HCT116 (cell line): ENCODE data around the gene FCRL2. TPM values are rescaled to one million over a fixed set of nuclear protein-coding genes. Genes with fewer than 3 reads are reported as not detected.

Source experiments
- ATAC-seq: fragments of 200-7000 bp; cut with Tn5 transposase; 2 replicates; pipeline ENCODE4 v1.9.1; 2020; ENCODE audit warnings: mild to moderate bottlenecking, moderate library complexity
- BruUV-seq: library from RNA; stranded (reverse); fragments of 400-500 nt; replicated peaks from 2 replicates; lab custom pipeline; 2021; lab: Mats Ljungman, UMichigan
- CTCF ChIA-PET: fragments of 300-600 bp; sonication (Branson Sonifier 250); formaldehyde crosslinking; loops from one replicate; lab custom pipeline; 2021; ENCODE audit warnings: antibody characterized with exemption; lab: Charles Lee
- POLR2A ChIA-PET: fragments of 300-600, 350-600 bp; sonication (Branson Sonifier 250); formaldehyde crosslinking; loops from one replicate; lab custom pipeline; 2021; ENCODE audit warnings: antibody characterized with exemption; lab: Charles Lee
- RAD21 ChIA-PET, 2 experiments: fragments of 300-600 bp; sonication (Branson Sonifier 250); formaldehyde crosslinking; loops; one replicate each; lab custom pipeline; 2023; ENCODE audit warnings: low total read pairs in 2 of 2; ENCODE audit not compliant: uncharacterized antibody in 2 of 2, unreplicated experiment in 2 of 2, low non-redundant PET in 1 of 2; lab: Charles Lee
- DNase-seq: peaks from one replicate; pipeline ENCODE4 v3.0.0-alpha.2; 2010; ENCODE audit warnings: low read depth, low spot score
- H2AFZ ChIP-seq: fragments of 200-600 bp; shearing (Covaris generic), sonication (generic); 2 replicates; pipeline ENCODE4 v1.6.1; 2017; ENCODE audit warnings: low read depth, mixed run types, mixed read lengths, antibody characterized with exemption, low read length; ENCODE audit not compliant: poor library complexity, severe bottlenecking
- H3K27ac ChIP-seq: 2 replicates; pipeline ENCODE4 v1.5.1; 2012; ENCODE audit warnings: low read depth, low read length
- H3K27me3 ChIP-seq: fragments of 200-600 bp; sonication (generic); 2 replicates; pipeline ENCODE4 v1.6.1; 2016; ENCODE audit warnings: mixed run types, low read length, mixed read lengths; ENCODE audit not compliant: insufficient read depth
- H3K36me3 ChIP-seq, 2 experiments: fragments of 200-500 bp in 1 of 2; fragments of 200-600 bp in 1 of 2; sonication (Bioruptor generic) in 1 of 2; sonication (generic) in 1 of 2; 2 replicates each; pipeline versions ENCODE4 v1.5.1 to v1.6.1; 2014 to 2016; ENCODE audit warnings: low read length in 2 of 2, inconsistent platforms in 1 of 2, mixed read lengths in 1 of 2, mixed run types in 1 of 2; ENCODE audit not compliant: insufficient read depth in 2 of 2, control insufficient read depth in 1 of 2
- H3K4me1 ChIP-seq, 2 experiments: fragments of 200-600 bp in 1 of 2; sonication (generic) in 1 of 2; 2 replicates each; pipeline versions ENCODE4 v1.5.1 to v1.6.1; 2012 to 2017; ENCODE audit warnings: low read length in 2 of 2, inconsistent platforms in 1 of 2, mild to moderate bottlenecking in 1 of 2, mixed read lengths in 1 of 2, mixed run types in 1 of 2, moderate library complexity in 1 of 2; ENCODE audit not compliant: insufficient read depth in 2 of 2, control insufficient read depth in 1 of 2
- H3K4me2 ChIP-seq: fragments of 200-600 bp; sonication (generic); 2 replicates; pipeline ENCODE4 v1.6.1; 2017; ENCODE audit warnings: mixed run types, low read length, mixed read lengths
- H3K4me3 ChIP-seq, 2 experiments: fragments of 200-600 bp in 1 of 2; sonication (generic) in 1 of 2; replicated peaks in 1 of 2; 2 replicates each; pipeline ENCODE4 v1.5.1; 2011 to 2016; ENCODE audit warnings: low read length in 2 of 2, control low read depth in 1 of 2, low read depth in 1 of 2, mild to moderate bottlenecking in 1 of 2, mixed read lengths in 1 of 2, mixed run types in 1 of 2
- H3K79me2 ChIP-seq: fragments of 200-600 bp; sonication (generic); 2 replicates; pipeline ENCODE4 v1.6.1; 2017; ENCODE audit warnings: mild to moderate bottlenecking, mixed run types, low read length, moderate library complexity, mixed read lengths; ENCODE audit not compliant: insufficient read depth
- H3K9ac ChIP-seq: fragments of 200-600 bp; sonication (generic); 2 replicates; pipeline ENCODE4 v1.6.1; 2016; ENCODE audit warnings: low read length, mixed read lengths
- H3K9me2 ChIP-seq: fragments of 200-600 bp; sonication (generic), shearing (Covaris generic); 2 replicates; pipeline ENCODE4 v1.6.1; 2017; ENCODE audit warnings: mixed run types, mild to moderate bottlenecking, moderate library complexity; ENCODE audit not compliant: insufficient read depth
- H3K9me3 ChIP-seq, 2 experiments: fragments of 200-500 bp in 1 of 2; fragments of 200-600 bp in 1 of 2; sonication (Bioruptor generic) in 1 of 2; sonication (generic) in 1 of 2; 2 replicates each; pipeline ENCODE4 v1.6.1; 2014 to 2017; ENCODE audit warnings: low read length in 2 of 2, mixed read lengths in 2 of 2, inconsistent platforms in 1 of 2, low read depth in 1 of 2, mild to moderate bottlenecking in 1 of 2, mixed run types in 1 of 2, moderate library complexity in 1 of 2; ENCODE audit not compliant: control insufficient read depth in 1 of 2, insufficient read depth in 1 of 2
- H4K20me1 ChIP-seq: fragments of 200-600 bp; sonication (generic), shearing (Covaris generic); 2 replicates; pipeline ENCODE4 v1.6.1; 2017; ENCODE audit warnings: mixed run types, mild to moderate bottlenecking, moderate library complexity; ENCODE audit not compliant: insufficient read depth
- CEBPB ChIP-seq: IDR thresholded peaks from 2 replicates; pipeline ENCODE4 v1.6.1; 2012; ENCODE audit warnings: low read depth
- EGR1 ChIP-seq: IDR thresholded peaks from 2 replicates; pipeline ENCODE4 v1.6.1; 2012; ENCODE audit warnings: low read depth
- ELF1 ChIP-seq: IDR thresholded peaks from 2 replicates; pipeline ENCODE4 v1.6.1; 2012; ENCODE audit warnings: low read depth, borderline replicate concordance
- EZH2phosphoT487 ChIP-seq: fragments of 200-600 bp; IDR thresholded peaks from 2 replicates; pipeline ENCODE4 v1.6.1; 2018; ENCODE audit warnings: antibody characterized with exemption, borderline replicate concordance
- FOSL1 ChIP-seq: IDR thresholded peaks from 2 replicates; pipeline ENCODE4 v1.6.1; 2012; ENCODE audit warnings: low read depth
- JUND ChIP-seq: IDR thresholded peaks from 2 replicates; pipeline ENCODE4 v1.6.1; 2012
- POLR2A ChIP-seq: IDR thresholded peaks from 2 replicates; pipeline ENCODE4 v1.7.0; 2011; ENCODE audit warnings: borderline replicate concordance; ENCODE audit not compliant: insufficient read depth, insufficient read length; ENCODE audit errors: extremely low read depth
- POLR2AphosphoS5 ChIP-seq: IDR thresholded peaks from 2 replicates; pipeline ENCODE4 v1.6.1; 2011; ENCODE audit warnings: mild to moderate bottlenecking, low read depth, low read length, moderate library complexity
- RAD21 ChIP-seq: IDR thresholded peaks from 2 replicates; pipeline ENCODE4 v1.6.1; 2012; ENCODE audit warnings: low read depth, mild to moderate bottlenecking
- SIN3A ChIP-seq: IDR thresholded peaks from 2 replicates; pipeline ENCODE4 v1.6.1; 2012; ENCODE audit warnings: low read depth
- SP1 ChIP-seq: IDR thresholded peaks from 2 replicates; pipeline ENCODE4 v1.6.1; 2012; ENCODE audit warnings: low read depth
- YY1 ChIP-seq: IDR thresholded peaks from 2 replicates; pipeline ENCODE4 v1.6.1; 2011; ENCODE audit warnings: low read length, low read depth, moderate library complexity, mild to moderate bottlenecking; ENCODE audit not compliant: insufficient replicate concordance; ENCODE audit errors: extremely low read depth
- ZFX ChIP-seq: fragments of 450-650 bp; IDR thresholded peaks from 2 replicates; pipeline ENCODE4 v1.6.1; 2017
- ZNF274 ChIP-seq: fragments of 200-500 bp; sonication (Bioruptor generic); IDR thresholded peaks from 2 replicates; pipeline ENCODE4 v1.6.1; 2014; ENCODE audit warnings: mild to moderate bottlenecking, low read depth, low read length, inconsistent platforms
- intact Hi-C: fragments of 100-400 bp; cut with micrococcal nuclease; formaldehyde crosslinking; loops from 2 replicates; pipeline ENCODE4 v1.10.0; 2022
- total RNA-seq: library from RNA; stranded (reverse); gene quantifications from one replicate; pipeline ENCODE4 v1.2.1, GENCODE V29; 2021; ENCODE audit not compliant: unreplicated experiment
- TF ChIP-seq, protein P1 (sequence below): IDR thresholded peaks from 2 replicates; pipeline ENCODE4 v1.6.1; 2012; ENCODE audit warnings: low read depth
- TF ChIP-seq, protein P2 (sequence below): IDR thresholded peaks from 2 replicates; pipeline ENCODE4 v1.6.1; 2012
- TF ChIP-seq, protein P3 (sequence below), 3 experiments: fragments of 200-600 bp in 1 of 3; sonication (generic) in 1 of 3; IDR thresholded peaks in 2 of 3; conservative IDR thresholded peaks in 1 of 3; 2 replicates each; pipeline ENCODE4 v1.5.1; 2012 to 2017; ENCODE audit warnings: low read depth in 2 of 3, low read length in 2 of 3, antibody characterized with exemption in 1 of 3, borderline replicate concordance in 1 of 3, control low read depth in 1 of 3, mild to moderate bottlenecking in 1 of 3, mixed read lengths in 1 of 3, mixed run types in 1 of 3, moderate library complexity in 1 of 3; ENCODE audit not compliant: insufficient read depth in 1 of 3
- TF ChIP-seq, protein P4 (sequence below): IDR thresholded peaks from 2 replicates; pipeline ENCODE4 v1.6.1; 2012
- TF ChIP-seq, protein P5 (sequence below): IDR thresholded peaks from 2 replicates; pipeline ENCODE4 v1.6.1; 2011; ENCODE audit warnings: mild to moderate bottlenecking, low read length, moderate library complexity; ENCODE audit not compliant: insufficient replicate concordance; ENCODE audit errors: extremely low read depth

FCRL2 gene
- total RNA-seq, 1 experiment from 2014 or later, result not detected

DNA sequence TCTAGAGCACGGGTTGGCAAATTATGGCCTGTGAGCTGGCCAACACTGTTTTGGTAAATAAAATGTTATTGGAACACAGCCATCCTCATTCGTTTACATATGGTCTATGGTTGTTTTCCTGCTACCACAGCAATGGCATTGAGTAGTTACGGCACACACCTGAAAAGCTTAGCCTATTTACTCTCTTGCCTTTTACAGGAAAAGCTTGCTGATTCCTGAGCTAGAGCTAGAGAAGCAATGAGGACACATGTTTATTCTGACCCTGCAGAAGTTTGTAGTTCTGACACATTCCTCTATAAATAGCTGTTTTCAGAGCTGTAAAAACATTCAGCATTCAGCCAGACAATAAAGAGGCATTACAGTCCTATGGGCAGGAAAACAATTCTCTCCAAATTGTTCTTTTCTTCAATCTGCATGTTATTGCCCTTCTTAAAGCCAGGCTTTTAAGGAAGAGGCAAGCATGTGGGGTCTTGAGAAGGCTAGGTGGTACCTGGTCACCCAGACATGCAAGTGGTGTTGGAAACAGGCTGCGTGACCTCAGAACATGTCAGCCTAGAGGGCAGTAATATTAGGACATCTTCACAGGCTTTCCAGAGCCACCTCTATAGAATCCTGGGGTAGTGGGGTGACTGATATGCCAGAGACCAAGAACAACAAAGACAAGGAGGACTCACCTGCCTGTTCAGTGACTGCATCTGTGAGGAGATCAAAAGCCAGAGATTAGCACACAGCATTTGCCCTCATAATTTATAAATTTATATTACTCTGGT, 1.6 kb downstream of the FCRL2 start:
- H3K9ac ChIP-seq, result no peak overlapping the region
- peaks cover 17% of the 10 kb centered on the region for H3K27me3 ChIP-seq
- H3K4me2 ChIP-seq, result no peak overlapping the region
- no peaks in the 10 kb centered on the region for H3K36me3 ChIP-seq
- POLR2A ChIA-PET, result no interaction called here
- RAD21 ChIA-PET, result no interaction called here
- H3K4me1 ChIP-seq, result no peaks in the 10 kb centered on the region
- BruUV-seq, result no TSS peak
- no peaks in the 10 kb centered on the region for H3K79me2 ChIP-seq
- H3K4me3 ChIP-seq, result no peak overlapping the region
- H3K9me3 ChIP-seq, result no peaks in the 10 kb centered on the region
- TF ChIP-seq, protein P1, sequence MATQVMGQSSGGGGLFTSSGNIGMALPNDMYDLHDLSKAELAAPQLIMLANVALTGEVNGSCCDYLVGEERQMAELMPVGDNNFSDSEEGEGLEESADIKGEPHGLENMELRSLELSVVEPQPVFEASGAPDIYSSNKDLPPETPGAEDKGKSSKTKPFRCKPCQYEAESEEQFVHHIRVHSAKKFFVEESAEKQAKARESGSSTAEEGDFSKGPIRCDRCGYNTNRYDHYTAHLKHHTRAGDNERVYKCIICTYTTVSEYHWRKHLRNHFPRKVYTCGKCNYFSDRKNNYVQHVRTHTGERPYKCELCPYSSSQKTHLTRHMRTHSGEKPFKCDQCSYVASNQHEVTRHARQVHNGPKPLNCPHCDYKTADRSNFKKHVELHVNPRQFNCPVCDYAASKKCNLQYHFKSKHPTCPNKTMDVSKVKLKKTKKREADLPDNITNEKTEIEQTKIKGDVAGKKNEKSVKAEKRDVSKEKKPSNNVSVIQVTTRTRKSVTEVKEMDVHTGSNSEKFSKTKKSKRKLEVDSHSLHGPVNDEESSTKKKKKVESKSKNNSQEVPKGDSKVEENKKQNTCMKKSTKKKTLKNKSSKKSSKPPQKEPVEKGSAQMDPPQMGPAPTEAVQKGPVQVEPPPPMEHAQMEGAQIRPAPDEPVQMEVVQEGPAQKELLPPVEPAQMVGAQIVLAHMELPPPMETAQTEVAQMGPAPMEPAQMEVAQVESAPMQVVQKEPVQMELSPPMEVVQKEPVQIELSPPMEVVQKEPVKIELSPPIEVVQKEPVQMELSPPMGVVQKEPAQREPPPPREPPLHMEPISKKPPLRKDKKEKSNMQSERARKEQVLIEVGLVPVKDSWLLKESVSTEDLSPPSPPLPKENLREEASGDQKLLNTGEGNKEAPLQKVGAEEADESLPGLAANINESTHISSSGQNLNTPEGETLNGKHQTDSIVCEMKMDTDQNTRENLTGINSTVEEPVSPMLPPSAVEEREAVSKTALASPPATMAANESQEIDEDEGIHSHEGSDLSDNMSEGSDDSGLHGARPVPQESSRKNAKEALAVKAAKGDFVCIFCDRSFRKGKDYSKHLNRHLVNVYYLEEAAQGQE, result no peak
- TF ChIP-seq POLR2AphosphoS5 (no peak), EGR1 (no peak), JUND (no peak), SP1 (no peak), CEBPB (no peak), ELF1 (no peak), ZNF274 (no peak), FOSL1 (no peak), EZH2phosphoT487 (no peak), YY1 (no peak), ZFX (no peak), POLR2A (no peak), SIN3A (no peak), RAD21 (no peak)
- TF ChIP-seq, protein P2, sequence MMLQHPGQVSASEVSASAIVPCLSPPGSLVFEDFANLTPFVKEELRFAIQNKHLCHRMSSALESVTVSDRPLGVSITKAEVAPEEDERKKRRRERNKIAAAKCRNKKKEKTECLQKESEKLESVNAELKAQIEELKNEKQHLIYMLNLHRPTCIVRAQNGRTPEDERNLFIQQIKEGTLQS, result no peak
- TF ChIP-seq, protein P3, sequence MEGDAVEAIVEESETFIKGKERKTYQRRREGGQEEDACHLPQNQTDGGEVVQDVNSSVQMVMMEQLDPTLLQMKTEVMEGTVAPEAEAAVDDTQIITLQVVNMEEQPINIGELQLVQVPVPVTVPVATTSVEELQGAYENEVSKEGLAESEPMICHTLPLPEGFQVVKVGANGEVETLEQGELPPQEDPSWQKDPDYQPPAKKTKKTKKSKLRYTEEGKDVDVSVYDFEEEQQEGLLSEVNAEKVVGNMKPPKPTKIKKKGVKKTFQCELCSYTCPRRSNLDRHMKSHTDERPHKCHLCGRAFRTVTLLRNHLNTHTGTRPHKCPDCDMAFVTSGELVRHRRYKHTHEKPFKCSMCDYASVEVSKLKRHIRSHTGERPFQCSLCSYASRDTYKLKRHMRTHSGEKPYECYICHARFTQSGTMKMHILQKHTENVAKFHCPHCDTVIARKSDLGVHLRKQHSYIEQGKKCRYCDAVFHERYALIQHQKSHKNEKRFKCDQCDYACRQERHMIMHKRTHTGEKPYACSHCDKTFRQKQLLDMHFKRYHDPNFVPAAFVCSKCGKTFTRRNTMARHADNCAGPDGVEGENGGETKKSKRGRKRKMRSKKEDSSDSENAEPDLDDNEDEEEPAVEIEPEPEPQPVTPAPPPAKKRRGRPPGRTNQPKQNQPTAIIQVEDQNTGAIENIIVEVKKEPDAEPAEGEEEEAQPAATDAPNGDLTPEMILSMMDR (IDR thresholded peaks at IDR 0.05 in 2 of 3, conservative IDR thresholded peaks at IDR 0.05 in 1 of 3; ENCODE audit: borderline replicate concordance in 1 of 3, insufficient read depth in 1 of 3, low read depth in 2 of 3, low read length in 2 of 3), result no peak
- TF ChIP-seq, protein P4, sequence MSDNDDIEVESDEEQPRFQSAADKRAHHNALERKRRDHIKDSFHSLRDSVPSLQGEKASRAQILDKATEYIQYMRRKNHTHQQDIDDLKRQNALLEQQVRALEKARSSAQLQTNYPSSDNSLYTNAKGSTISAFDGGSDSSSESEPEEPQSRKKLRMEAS, result no peak
- TF ChIP-seq, protein P5, sequence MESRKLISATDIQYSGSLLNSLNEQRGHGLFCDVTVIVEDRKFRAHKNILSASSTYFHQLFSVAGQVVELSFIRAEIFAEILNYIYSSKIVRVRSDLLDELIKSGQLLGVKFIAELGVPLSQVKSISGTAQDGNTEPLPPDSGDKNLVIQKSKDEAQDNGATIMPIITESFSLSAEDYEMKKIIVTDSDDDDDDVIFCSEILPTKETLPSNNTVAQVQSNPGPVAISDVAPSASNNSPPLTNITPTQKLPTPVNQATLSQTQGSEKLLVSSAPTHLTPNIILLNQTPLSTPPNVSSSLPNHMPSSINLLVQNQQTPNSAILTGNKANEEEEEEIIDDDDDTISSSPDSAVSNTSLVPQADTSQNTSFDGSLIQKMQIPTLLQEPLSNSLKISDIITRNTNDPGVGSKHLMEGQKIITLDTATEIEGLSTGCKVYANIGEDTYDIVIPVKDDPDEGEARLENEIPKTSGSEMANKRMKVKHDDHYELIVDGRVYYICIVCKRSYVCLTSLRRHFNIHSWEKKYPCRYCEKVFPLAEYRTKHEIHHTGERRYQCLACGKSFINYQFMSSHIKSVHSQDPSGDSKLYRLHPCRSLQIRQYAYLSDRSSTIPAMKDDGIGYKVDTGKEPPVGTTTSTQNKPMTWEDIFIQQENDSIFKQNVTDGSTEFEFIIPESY, result no peak
- no peak overlapping the region for H2AFZ ChIP-seq
- intact Hi-C loops, result no loop called here
- H3K27ac ChIP-seq, result no peak overlapping the region
- no peak for ATAC-seq
- no peaks in the 10 kb centered on the region for H3K9me2 ChIP-seq
- no peaks in the 10 kb centered on the region for H4K20me1 ChIP-seq
- DNase-seq, result no peak
- CTCF ChIA-PET, result no interaction called here
